ENCODE results near the gene CDC42BPB.

DNA sequence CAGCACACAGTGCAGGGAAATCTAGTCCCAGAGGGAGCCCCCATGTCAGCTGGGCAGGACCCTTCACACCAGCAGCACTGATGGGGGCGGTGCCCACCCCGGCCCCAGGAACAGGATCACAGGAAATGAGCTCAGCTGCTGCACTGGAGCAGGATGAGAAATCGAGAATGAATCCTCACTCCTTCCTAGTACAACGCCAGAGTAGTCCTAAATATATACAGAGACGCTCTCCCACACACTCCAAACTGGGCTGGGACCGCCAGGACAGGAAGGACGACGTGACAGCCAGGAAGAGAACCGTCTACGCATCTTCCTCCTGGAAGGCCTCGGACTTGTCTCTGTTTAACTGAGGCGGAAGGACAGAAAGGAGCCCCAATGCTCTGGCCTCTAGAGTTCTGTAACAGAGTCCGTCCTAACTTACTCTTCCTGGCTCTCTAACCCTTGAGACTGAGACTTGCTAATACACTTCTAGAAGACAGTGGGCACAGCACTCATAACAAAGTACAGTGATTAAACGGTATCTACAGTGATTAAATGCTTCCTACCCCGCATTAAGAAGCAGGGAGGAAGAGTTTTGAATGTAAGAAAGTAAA, 33.4 kb downstream of the CDC42BPB start:
- TF ChIP-seq, protein P1, sequence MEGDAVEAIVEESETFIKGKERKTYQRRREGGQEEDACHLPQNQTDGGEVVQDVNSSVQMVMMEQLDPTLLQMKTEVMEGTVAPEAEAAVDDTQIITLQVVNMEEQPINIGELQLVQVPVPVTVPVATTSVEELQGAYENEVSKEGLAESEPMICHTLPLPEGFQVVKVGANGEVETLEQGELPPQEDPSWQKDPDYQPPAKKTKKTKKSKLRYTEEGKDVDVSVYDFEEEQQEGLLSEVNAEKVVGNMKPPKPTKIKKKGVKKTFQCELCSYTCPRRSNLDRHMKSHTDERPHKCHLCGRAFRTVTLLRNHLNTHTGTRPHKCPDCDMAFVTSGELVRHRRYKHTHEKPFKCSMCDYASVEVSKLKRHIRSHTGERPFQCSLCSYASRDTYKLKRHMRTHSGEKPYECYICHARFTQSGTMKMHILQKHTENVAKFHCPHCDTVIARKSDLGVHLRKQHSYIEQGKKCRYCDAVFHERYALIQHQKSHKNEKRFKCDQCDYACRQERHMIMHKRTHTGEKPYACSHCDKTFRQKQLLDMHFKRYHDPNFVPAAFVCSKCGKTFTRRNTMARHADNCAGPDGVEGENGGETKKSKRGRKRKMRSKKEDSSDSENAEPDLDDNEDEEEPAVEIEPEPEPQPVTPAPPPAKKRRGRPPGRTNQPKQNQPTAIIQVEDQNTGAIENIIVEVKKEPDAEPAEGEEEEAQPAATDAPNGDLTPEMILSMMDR (IDR thresholded peaks at IDR 0.05) = no peak
- TF ChIP-seq POLR2AphosphoS5 (IDR thresholded peaks at IDR 0.05; ENCODE audit: low read depth, low read length) (no peak), SIN3A (IDR thresholded peaks at IDR 0.05; ENCODE audit: borderline replicate concordance, insufficient read depth, low read depth, low read length) (no peak)
- TF ChIP-seq, protein P2, sequence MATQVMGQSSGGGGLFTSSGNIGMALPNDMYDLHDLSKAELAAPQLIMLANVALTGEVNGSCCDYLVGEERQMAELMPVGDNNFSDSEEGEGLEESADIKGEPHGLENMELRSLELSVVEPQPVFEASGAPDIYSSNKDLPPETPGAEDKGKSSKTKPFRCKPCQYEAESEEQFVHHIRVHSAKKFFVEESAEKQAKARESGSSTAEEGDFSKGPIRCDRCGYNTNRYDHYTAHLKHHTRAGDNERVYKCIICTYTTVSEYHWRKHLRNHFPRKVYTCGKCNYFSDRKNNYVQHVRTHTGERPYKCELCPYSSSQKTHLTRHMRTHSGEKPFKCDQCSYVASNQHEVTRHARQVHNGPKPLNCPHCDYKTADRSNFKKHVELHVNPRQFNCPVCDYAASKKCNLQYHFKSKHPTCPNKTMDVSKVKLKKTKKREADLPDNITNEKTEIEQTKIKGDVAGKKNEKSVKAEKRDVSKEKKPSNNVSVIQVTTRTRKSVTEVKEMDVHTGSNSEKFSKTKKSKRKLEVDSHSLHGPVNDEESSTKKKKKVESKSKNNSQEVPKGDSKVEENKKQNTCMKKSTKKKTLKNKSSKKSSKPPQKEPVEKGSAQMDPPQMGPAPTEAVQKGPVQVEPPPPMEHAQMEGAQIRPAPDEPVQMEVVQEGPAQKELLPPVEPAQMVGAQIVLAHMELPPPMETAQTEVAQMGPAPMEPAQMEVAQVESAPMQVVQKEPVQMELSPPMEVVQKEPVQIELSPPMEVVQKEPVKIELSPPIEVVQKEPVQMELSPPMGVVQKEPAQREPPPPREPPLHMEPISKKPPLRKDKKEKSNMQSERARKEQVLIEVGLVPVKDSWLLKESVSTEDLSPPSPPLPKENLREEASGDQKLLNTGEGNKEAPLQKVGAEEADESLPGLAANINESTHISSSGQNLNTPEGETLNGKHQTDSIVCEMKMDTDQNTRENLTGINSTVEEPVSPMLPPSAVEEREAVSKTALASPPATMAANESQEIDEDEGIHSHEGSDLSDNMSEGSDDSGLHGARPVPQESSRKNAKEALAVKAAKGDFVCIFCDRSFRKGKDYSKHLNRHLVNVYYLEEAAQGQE (IDR thresholded peaks at IDR 0.05; ENCODE audit: insufficient read depth in 1 of 2, low read depth in 2 of 2, low read length in 1 of 2) = no peak

Measured in Panc1 (cell line).